ENCODE measurements around the gene ZNF836. TPM values are rescaled to one million over a fixed set of nuclear protein-coding genes. Genes with fewer than 3 reads are reported as not detected.

ZNF836 gene
- total and polyA plus RNA-seq, 2 donors (not counting 3 experiments of a cell fraction or from before 2014, with no cell fraction given): 2.1 to 9.3 TPM

GRCh38 chr19:52138278-52138982 lies 33.0 kb downstream of the ZNF836 start:
- CTCF ChIA-PET: interaction anchor here (0.7 to 2.7 kb wide), 7 partner anchors 12 to 98 kb away, joined by 3 to 20 read pairs (median 3); partner anchors contain the start of genes PPP2R1A and ZNF836
- Histone ChIP-seq H3K27ac (ENCODE audit: insufficient read depth, low read depth, low read length) (no peak overlapping the region), H3K9me1 (replicated peaks; ENCODE audit: control insufficient read depth, extremely low read depth, insufficient read depth, low read length) (no peaks in the 10 kb centered on the region), H3K9ac (replicated peaks; ENCODE audit: extremely low read depth, insufficient read depth, low read length) (peak overlapping the region; percentile 69), H3K4me1 (ENCODE audit: control insufficient read depth, extremely low read depth, insufficient read depth, low read length) (peaks cover 6% of the 10 kb centered on the region), H2AFZ (ENCODE audit: low read depth, low read length) (peak overlapping the region; percentile 85), H3K4me2 (ENCODE audit: insufficient read depth, low read length) (peak overlapping the region; percentile 93), H3K79me2 (ENCODE audit: control insufficient read depth, insufficient read depth, low read length) (peaks cover 14% of the 10 kb centered on the region), H3K27me3 (ENCODE audit: control insufficient read depth in 2 of 2, insufficient read depth in 2 of 2, low read length in 2 of 2) (no peaks in the 10 kb centered on the region), H4K20me1 (replicated peaks; ENCODE audit: control insufficient read depth, extremely low read depth, insufficient read depth, low read length) (no peaks in the 10 kb centered on the region), H3K36me3 (ENCODE audit: control insufficient read depth in 2 of 2, extremely low read depth in 1 of 2, insufficient read depth in 2 of 2, low read length in 2 of 2) (no peaks in the 10 kb centered on the region), H3K9me3 (replicated peaks; ENCODE audit: control insufficient read depth, insufficient read depth, low read length) (no peaks in the 10 kb centered on the region), H3K4me3 (replicated peaks in 1 of 3; ENCODE audit: insufficient read depth in 1 of 3, low read depth in 1 of 3, low read length in 3 of 3) (peak overlapping the region; percentile 55 to 88 (median 72))
- intact Hi-C loops (cut with micrococcal nuclease): loop anchor here (2.0 to 10.0 kb wide), 2 partner anchors 214 to 388 kb away; partner anchors contain the start of genes ZNF613 and ZNF808
- POLR2A ChIA-PET: no interaction called here
- TF ChIP-seq POLR2AphosphoS5 (IDR thresholded peaks at IDR 0.05; ENCODE audit: insufficient read depth, low read depth, low read length) (no peak), GATA2 (IDR thresholded peaks at IDR 0.05; ENCODE audit: insufficient read depth, insufficient read length, low read depth, low read length) (no peak), CTCF (IDR thresholded peaks at IDR 0.05; ENCODE audit: extremely low read depth in 1 of 2, insufficient read depth in 1 of 2, low read depth in 1 of 2, low read length in 2 of 2) (no peak), MYC (IDR thresholded peaks at IDR 0.05; ENCODE audit: low read depth, low read length) (no peak), MAX (IDR thresholded peaks at IDR 0.05; ENCODE audit: insufficient read depth, insufficient read length) (peak; percentile 25), EZH2 (IDR thresholded peaks at IDR 0.05; ENCODE audit: borderline replicate concordance, low read depth, low read length, severe bottlenecking) (no peak), POLR2A (IDR thresholded peaks at IDR 0.05; ENCODE audit: low read depth, low read length) (no peak), JUN (IDR thresholded peaks at IDR 0.05; ENCODE audit: borderline replicate concordance, insufficient read depth, insufficient read length, low read depth) (no peak)
- FAIRE-seq (peak; percentile 47), DNase-seq (ENCODE audit: low read depth, low spot score) (no peak)
- dilution Hi-C loops (cut with MboI; ENCODE audit: extremely low pct_ligation_motif_present, low sequenced_read_pairs): no loop called here
- BruUV-seq (replicated peaks): no TSS peak

Data from endothelial cell of umbilical vein (primary cell).